HG03442 (cell line): ENCODE measurements around the gene FLT1.

ENCODE experiments used
- ATAC-seq: cut with Tn5 transposase; IDR thresholded peaks from one replicate; pipeline ENCODE4 v1.9.1; 2021; ENCODE audit warnings: mild to moderate bottlenecking, moderate library complexity; ENCODE audit not compliant: unreplicated experiment

FLT1 gene, protein sequence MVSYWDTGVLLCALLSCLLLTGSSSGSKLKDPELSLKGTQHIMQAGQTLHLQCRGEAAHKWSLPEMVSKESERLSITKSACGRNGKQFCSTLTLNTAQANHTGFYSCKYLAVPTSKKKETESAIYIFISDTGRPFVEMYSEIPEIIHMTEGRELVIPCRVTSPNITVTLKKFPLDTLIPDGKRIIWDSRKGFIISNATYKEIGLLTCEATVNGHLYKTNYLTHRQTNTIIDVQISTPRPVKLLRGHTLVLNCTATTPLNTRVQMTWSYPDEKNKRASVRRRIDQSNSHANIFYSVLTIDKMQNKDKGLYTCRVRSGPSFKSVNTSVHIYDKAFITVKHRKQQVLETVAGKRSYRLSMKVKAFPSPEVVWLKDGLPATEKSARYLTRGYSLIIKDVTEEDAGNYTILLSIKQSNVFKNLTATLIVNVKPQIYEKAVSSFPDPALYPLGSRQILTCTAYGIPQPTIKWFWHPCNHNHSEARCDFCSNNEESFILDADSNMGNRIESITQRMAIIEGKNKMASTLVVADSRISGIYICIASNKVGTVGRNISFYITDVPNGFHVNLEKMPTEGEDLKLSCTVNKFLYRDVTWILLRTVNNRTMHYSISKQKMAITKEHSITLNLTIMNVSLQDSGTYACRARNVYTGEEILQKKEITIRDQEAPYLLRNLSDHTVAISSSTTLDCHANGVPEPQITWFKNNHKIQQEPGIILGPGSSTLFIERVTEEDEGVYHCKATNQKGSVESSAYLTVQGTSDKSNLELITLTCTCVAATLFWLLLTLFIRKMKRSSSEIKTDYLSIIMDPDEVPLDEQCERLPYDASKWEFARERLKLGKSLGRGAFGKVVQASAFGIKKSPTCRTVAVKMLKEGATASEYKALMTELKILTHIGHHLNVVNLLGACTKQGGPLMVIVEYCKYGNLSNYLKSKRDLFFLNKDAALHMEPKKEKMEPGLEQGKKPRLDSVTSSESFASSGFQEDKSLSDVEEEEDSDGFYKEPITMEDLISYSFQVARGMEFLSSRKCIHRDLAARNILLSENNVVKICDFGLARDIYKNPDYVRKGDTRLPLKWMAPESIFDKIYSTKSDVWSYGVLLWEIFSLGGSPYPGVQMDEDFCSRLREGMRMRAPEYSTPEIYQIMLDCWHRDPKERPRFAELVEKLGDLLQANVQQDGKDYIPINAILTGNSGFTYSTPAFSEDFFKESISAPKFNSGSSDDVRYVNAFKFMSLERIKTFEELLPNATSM (N-terminal part only)

DNA sequence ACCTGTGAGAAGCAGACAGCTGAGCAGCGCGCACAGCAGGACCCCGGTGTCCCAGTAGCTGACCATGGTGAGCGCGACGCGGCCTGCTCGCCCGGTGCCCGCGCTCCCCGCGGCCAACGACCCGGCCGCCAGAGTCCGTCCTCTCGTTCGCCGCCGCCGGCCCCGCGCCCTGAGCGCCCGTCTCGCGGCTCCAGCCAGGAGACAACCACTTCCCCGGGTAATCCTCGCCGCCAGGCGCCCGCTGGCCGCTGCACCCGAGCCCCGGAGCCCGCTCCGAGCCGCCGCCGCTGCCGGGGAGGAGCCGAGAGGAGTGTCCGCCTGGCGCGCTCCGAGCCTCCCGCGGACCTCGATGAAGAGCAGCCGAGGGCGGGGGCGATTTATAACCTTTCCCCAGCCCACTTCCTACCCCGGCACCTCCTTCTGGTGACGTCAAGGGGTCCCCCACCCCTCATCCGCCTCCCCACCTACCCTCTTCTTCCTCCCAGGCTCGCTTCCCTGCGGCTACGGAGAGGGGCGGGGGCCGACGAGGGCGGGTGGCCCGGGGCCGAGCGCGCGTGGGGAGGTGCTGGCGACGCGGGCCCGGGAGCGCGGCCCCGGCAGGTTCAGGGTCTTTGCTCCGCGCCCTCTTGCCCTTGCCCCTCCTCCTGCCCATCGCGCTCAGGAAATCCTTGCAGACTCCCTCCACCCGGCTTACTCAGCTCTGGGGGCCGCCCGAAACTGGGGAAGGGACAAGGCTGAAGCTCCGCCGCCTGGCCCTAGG is at the start of gene FLT1:
Gene FLT1, minus strand, starts transcription at position 351 of the 760 bp plus-strand sequence. Its CDS starts 285 bp downstream, at position 66.
- no peak for ATAC-seq

GRCh38 chr13:28544026-28544425 is 49.1 kb upstream of the FLT1 start:
- ATAC-seq: no peak

GRCh38 chr13:28542804-28543203 is 47.9 kb upstream of the FLT1 start:
- no peak for ATAC-seq

DNA sequence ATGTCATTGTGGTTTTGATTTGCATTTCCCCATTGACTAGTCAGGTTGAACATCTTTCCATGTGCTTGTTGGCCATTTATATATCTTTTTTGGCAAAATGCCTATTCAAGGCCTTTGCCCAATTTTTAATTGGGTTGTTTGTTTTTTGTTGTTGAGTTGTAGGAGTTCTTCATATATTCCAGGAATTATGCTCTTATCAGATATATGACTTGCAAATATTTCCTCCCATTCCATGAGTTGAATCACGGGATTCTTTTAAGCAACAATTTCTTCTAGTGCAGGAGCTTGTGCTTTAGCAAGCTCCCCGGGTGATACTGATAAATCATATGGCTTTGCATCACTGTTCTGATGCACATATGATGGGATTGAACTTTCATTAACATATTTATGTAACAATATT is 47.0 kb upstream of the FLT1 start:
- no peak for ATAC-seq

DNA sequence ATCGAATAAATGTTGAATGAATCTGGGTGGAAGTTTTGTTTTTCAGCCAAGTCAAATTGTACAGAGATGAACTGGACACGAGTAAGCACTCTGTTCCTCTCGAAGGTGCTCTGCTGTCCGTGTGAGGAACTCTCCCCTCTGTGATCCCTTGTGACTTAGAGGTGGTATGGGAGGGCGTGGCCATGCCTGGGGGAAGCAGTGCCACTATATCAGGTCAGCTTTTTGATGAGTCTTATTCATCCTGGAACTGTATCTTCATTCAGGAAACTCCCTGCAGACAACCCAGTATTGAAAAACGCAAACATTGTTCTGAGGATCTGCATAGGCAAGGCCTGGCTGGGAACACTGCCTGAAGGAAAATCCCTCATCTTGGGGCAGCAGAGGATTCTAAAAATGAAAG is 45.7 kb upstream of the FLT1 start:
- ATAC-seq: no peak

DNA sequence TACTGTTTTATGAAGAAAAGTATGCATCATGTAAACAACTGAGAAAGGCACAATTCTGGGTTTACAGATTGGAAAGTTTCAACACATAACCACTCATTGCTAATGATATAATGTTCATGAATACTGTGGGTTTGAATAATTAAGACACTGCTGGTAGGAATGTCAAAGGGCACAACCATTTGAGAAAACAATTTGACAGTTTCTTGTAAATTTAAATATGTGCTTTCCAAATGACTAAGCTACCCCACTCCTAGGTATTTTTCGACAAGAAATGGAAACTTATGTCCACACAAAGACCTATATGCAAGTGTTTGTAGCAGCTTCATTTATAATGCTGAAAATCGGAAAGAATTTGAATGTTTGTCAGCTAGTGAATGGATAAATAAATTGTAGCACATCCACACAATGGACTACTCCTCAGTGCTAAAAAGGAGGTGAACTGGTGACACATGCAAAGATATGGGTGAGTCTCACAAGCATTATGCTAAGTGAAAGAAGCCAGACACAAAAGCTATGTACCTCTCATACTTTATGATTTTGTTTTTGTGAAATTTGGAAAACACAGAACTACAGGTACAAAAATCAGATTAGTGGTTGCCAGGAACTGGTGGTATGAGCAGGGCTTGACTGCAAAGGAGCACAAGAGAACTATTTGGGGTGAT is 44.8 kb upstream of the FLT1 start:
- ATAC-seq: no peak

DNA sequence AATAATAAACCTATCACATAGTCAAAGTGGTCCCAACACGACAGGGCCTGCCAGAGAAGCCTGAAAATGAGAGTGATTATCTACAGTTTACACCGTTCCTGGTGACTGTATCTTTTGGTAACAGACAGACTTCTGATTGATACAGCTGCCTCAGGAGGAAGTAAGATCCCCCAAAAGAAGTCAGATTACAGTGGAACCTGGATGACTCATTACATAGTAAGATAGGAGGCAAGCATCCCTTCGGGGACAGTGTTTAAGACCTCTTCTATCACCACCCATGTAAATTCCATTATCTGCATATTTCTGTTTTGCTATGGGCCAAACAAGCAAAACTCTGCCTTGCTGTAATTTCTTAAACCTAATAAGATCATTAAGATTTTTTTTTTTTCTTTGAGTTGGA is 44.0 kb upstream of the FLT1 start:
- no peak for ATAC-seq

DNA sequence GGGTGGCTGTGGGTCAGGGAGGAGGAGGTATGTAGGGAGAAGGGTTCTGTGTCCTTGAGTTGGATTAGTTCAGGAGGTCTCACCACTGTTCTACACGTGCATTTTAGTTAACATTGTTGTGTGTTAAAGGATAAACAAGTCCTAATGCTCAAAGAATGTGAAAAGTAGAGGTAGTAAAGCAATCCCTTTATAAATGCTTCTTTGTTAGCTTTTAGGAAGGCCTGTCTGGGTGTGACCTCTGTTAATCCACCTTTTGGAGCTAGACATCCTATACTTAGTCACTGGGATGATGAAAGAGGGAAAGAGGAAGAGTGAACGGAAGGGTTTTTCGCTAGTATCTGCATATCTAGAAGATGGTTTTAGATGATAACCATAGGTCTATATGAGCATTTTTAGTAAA is 42.2 kb upstream of the FLT1 start:
- ATAC-seq: no peak

DNA sequence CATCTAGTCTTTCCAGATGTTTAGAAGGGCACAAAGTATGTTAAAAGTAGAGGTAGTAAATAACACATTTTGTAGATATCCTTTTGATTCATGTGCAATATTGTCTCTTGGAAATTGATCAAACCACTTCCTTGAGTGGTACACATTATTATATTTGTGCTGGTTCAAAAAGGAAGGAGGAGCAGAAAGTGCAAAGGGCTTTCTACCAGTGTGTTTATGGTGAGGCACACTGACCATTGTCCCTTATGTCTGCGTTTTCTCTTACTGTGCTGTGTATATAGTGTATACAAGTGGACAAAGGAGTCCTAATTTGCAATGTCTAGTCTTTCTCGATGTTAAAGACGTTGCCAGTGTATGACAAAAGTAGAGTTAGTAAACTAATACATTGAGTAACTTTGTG is 41.4 kb upstream of the FLT1 start:
- ATAC-seq: no peak

GRCh38 chr13:28535734-28536133 is 40.8 kb upstream of the FLT1 start:
- no peak for ATAC-seq

DNA sequence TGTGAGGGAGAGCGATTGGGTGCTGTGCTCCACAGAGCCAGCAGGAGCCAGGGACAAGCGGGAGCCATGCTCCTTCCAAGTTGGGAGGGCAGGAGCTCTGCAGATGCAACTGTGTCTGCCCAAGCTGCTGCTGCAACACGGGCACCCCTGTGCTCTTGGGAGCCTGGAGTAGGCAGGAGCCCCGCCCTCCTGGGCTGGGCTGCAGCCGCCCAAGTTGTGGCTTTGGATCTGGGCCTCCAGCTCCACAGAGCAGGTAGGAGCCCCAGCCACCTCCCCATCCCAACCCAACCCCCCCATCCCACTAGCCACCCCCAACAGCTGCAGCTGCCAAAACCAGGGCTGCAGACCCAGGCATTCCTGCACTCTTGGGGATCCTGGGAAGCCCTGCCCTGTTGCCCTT is 39.9 kb upstream of the FLT1 start:
- ATAC-seq: no peak

- no peak for ATAC-seq
These were observed 39.3 kb upstream of the FLT1 start for GRCh38 chr13:28534210-28534609.

GRCh38 chr13:28533441-28534166 is 38.7 kb upstream of the FLT1 start:
- ATAC-seq: no peak

GRCh38 chr13:28533125-28533436 is 38.2 kb upstream of the FLT1 start:
- ATAC-seq: no peak

- ATAC-seq: no peak
These were observed 37.6 kb upstream of the FLT1 start for GRCh38 chr13:28532388-28533124.

GRCh38 chr13:28531845-28532387 is 37.0 kb upstream of the FLT1 start:
- ATAC-seq: no peak

GRCh38 chr13:28531077-28531844 is 36.3 kb upstream of the FLT1 start:
- no peak for ATAC-seq

DNA sequence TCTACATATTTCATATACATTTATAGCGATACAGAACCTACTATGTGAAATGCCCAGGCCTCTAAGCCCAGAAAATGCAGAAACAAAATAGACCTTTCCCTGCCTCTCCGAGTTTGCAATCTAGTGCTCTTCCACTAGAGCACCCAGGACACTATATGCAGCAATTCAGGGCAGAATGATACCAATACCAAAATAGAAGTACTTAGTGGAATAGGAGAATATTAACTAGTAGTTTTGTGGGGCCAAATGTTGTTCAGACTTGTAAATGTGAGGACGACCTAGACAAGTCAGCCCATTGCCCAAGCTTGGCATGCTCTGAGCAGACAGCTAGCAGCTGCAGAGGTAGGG is 35.8 kb upstream of the FLT1 start:
- ATAC-seq: no peak
